ENCODE results near the gene PRAF2. TPM values are rescaled to one million over a fixed set of nuclear protein-coding genes. Genes with fewer than 3 reads are reported as not detected.

PRAF2 gene
- 4.7 and 5.0 TPM in 2 replicates for total RNA-seq (2014; rRNA removed; shearing (Covaris generic))

GRCh38 chrX:49073601-49074575 lies at the start of gene PRAF2:
Gene PRAF2, minus strand, starts transcription at chrX:49074002. Its CDS starts 15 bp downstream, at chrX:49073987.
- no peaks in the 10 kb centered on the region for H3K36me3 ChIP-seq
- DNase-seq: peak; percentile 86 to 88
- no peaks in the 10 kb centered on the region for H3K27me3 ChIP-seq
- H3K4me1 ChIP-seq: no peaks in the 10 kb centered on the region
- H3K9me3 ChIP-seq (replicated peaks): no peaks in the 10 kb centered on the region
- H3K27ac ChIP-seq: peak within 1 kb of the TSS; percentile 46; the same call in 1 of the 2 replicates
- H3K4me3 ChIP-seq: peak within 1 kb of the TSS; percentile 79

GRCh38 chrX:49122499-49122898 lies 48.7 kb upstream of the PRAF2 start:
- Histone ChIP-seq H3K9me3 (replicated peaks) (no peaks in the 10 kb centered on the region), H3K27me3 (no peaks in the 10 kb centered on the region), H3K27ac (no peak overlapping the region), H3K4me1 (no peaks in the 10 kb centered on the region), H3K36me3 (no peaks in the 10 kb centered on the region), H3K4me3 (peak overlapping the region; percentile 91)
- DNase-seq: no peak

- Histone ChIP-seq H3K4me3 (no peak overlapping the region), H3K27me3 (no peaks in the 10 kb centered on the region), H3K4me1 (no peaks in the 10 kb centered on the region), H3K27ac (no peak overlapping the region), H3K36me3 (no peaks in the 10 kb centered on the region), H3K9me3 (replicated peaks) (no peaks in the 10 kb centered on the region)
- DNase-seq: no peak
Measured at GRCh38 chrX:49120091-49120490, 46.3 kb upstream of the PRAF2 start.

- no peak overlapping the region for H3K27ac ChIP-seq
- H3K4me1 ChIP-seq: no peaks in the 10 kb centered on the region
- DNase-seq: no peak
- no peaks in the 10 kb centered on the region for H3K36me3 ChIP-seq
- H3K27me3 ChIP-seq: no peaks in the 10 kb centered on the region
- H3K4me3 ChIP-seq: no peak overlapping the region
- H3K9me3 ChIP-seq (replicated peaks): no peaks in the 10 kb centered on the region
Measured at GRCh38 chrX:49117581-49117980, 43.8 kb upstream of the PRAF2 start.

GRCh38 chrX:49116716-49117115 lies 42.9 kb upstream of the PRAF2 start:
- no peaks in the 10 kb centered on the region for H3K27me3 ChIP-seq
- H3K4me1 ChIP-seq: no peaks in the 10 kb centered on the region
- H3K9me3 ChIP-seq (replicated peaks): no peaks in the 10 kb centered on the region
- H3K36me3 ChIP-seq: no peaks in the 10 kb centered on the region
- no peak overlapping the region for H3K4me3 ChIP-seq
- DNase-seq: no peak
- H3K27ac ChIP-seq: no peak overlapping the region

- H3K36me3 ChIP-seq: no peaks in the 10 kb centered on the region
- no peaks in the 10 kb centered on the region for H3K9me3 ChIP-seq (replicated peaks)
- no peaks in the 10 kb centered on the region for H3K4me1 ChIP-seq
- no peak overlapping the region for H3K4me3 ChIP-seq
- no peaks in the 10 kb centered on the region for H3K27me3 ChIP-seq
- H3K27ac ChIP-seq: no peak overlapping the region
- no peak for DNase-seq
Measured at GRCh38 chrX:49116076-49116475, 42.3 kb upstream of the PRAF2 start.

GRCh38 chrX:49111791-49112190 lies 38.0 kb upstream of the PRAF2 start:
- Histone ChIP-seq H3K27me3 (no peaks in the 10 kb centered on the region), H3K27ac (no peak overlapping the region), H3K4me1 (no peaks in the 10 kb centered on the region), H3K4me3 (no peak overlapping the region), H3K36me3 (no peaks in the 10 kb centered on the region), H3K9me3 (replicated peaks) (no peaks in the 10 kb centered on the region)
- no peak for DNase-seq

- Histone ChIP-seq H3K4me1 (no peaks in the 10 kb centered on the region), H3K27me3 (no peaks in the 10 kb centered on the region), H3K36me3 (no peaks in the 10 kb centered on the region), H3K9me3 (replicated peaks) (no peaks in the 10 kb centered on the region), H3K27ac (no peak overlapping the region), H3K4me3 (no peak overlapping the region)
- no peak for DNase-seq
Measured at GRCh38 chrX:49110417-49110816, 36.6 kb upstream of the PRAF2 start.

- Histone ChIP-seq H3K27me3 (no peaks in the 10 kb centered on the region), H3K9me3 (replicated peaks) (no peaks in the 10 kb centered on the region), H3K36me3 (no peaks in the 10 kb centered on the region), H3K27ac (no peak overlapping the region), H3K4me1 (no peaks in the 10 kb centered on the region), H3K4me3 (no peak overlapping the region)
- no peak for DNase-seq
Measured at GRCh38 chrX:49108641-49109040, 34.8 kb upstream of the PRAF2 start.

GRCh38 chrX:49106930-49107329 lies 33.1 kb upstream of the PRAF2 start:
- H3K4me3 ChIP-seq: no peak overlapping the region
- peak; percentile 18 to 29 for DNase-seq
- H3K27ac ChIP-seq: no peak overlapping the region
- H3K36me3 ChIP-seq: no peaks in the 10 kb centered on the region
- no peaks in the 10 kb centered on the region for H3K9me3 ChIP-seq (replicated peaks)
- H3K4me1 ChIP-seq: no peaks in the 10 kb centered on the region
- H3K27me3 ChIP-seq: no peaks in the 10 kb centered on the region

- H3K27me3 ChIP-seq: no peaks in the 10 kb centered on the region
- DNase-seq: no peak
- H3K27ac ChIP-seq: no peak overlapping the region
- no peaks in the 10 kb centered on the region for H3K4me1 ChIP-seq
- H3K4me3 ChIP-seq: no peak overlapping the region
- no peaks in the 10 kb centered on the region for H3K36me3 ChIP-seq
- H3K9me3 ChIP-seq (replicated peaks): no peaks in the 10 kb centered on the region
Measured at GRCh38 chrX:49106296-49106695, 32.5 kb upstream of the PRAF2 start.

- no peaks in the 10 kb centered on the region for H3K4me1 ChIP-seq
- H3K36me3 ChIP-seq: no peaks in the 10 kb centered on the region
- no peaks in the 10 kb centered on the region for H3K9me3 ChIP-seq (replicated peaks)
- no peak overlapping the region for H3K27ac ChIP-seq
- no peaks in the 10 kb centered on the region for H3K27me3 ChIP-seq
- no peak for DNase-seq
- H3K4me3 ChIP-seq: no peak overlapping the region
Measured at GRCh38 chrX:49103637-49104036, 29.8 kb upstream of the PRAF2 start.

- H3K4me1 ChIP-seq: no peaks in the 10 kb centered on the region
- no peak overlapping the region for H3K27ac ChIP-seq
- no peaks in the 10 kb centered on the region for H3K36me3 ChIP-seq
- no peak for DNase-seq
- H3K9me3 ChIP-seq (replicated peaks): no peaks in the 10 kb centered on the region
- H3K27me3 ChIP-seq: no peaks in the 10 kb centered on the region
- H3K4me3 ChIP-seq: no peak overlapping the region
Measured at GRCh38 chrX:49102190-49102589, 28.4 kb upstream of the PRAF2 start.

- Histone ChIP-seq H3K27ac (peak overlapping the region; percentile 52), H3K4me3 (peak overlapping the region; percentile 72), H3K27me3 (no peaks in the 10 kb centered on the region), H3K9me3 (replicated peaks) (no peaks in the 10 kb centered on the region), H3K36me3 (no peaks in the 10 kb centered on the region), H3K4me1 (no peaks in the 10 kb centered on the region)
- DNase-seq: no peak
Measured at GRCh38 chrX:49101629-49101984, 27.8 kb upstream of the PRAF2 start.

- H3K36me3 ChIP-seq: no peaks in the 10 kb centered on the region
- no peaks in the 10 kb centered on the region for H3K4me1 ChIP-seq
- no peaks in the 10 kb centered on the region for H3K9me3 ChIP-seq (replicated peaks)
- H3K4me3 ChIP-seq: peak overlapping the region; percentile 72
- peak overlapping the region; percentile 52 for H3K27ac ChIP-seq
- H3K27me3 ChIP-seq: no peaks in the 10 kb centered on the region
- DNase-seq: peak; percentile 84 to 91
Measured at GRCh38 chrX:49100704-49101628, 27.2 kb upstream of the PRAF2 start.

Measured in SJCRH30 (cell line).